Neural cell (in vitro differentiated cells): ENCODE data around the gene FGF9. TPM values are rescaled to one million over a fixed set of nuclear protein-coding genes. Genes with fewer than 3 reads are reported as not detected.

Experiments used
- H2AFZ ChIP-seq: fragments of 200-600, 300-800 bp; sonication (generic), shearing (Covaris generic); 2 replicates; pipeline ENCODE4 v1.6.0; 2014; ENCODE audit warnings: low read depth, mild to moderate bottlenecking, antibody characterized with exemption, low read length, moderate library complexity
- H3F3A ChIP-seq: fragments of 200-600 bp; shearing (Covaris generic); 2 replicates; pipeline ENCODE4 v1.6.1; 2016; ENCODE audit warnings: mild to moderate bottlenecking, moderate library complexity, mixed read lengths, antibody characterized with exemption, low read length; ENCODE audit not compliant: insufficient read depth, poor library complexity, severe bottlenecking
- H3K27ac ChIP-seq: fragments of 200-600, 300-800 bp; sonication (generic), shearing (Covaris generic); 2 replicates; pipeline ENCODE4 v1.5.1; 2014; ENCODE audit warnings: mild to moderate bottlenecking, low read length, moderate library complexity
- H3K27me3 ChIP-seq: fragments of 300-800, 200-600 bp; sonication (generic), shearing (Covaris generic); 2 replicates; pipeline ENCODE4 v1.6.0; 2014; ENCODE audit warnings: mild to moderate bottlenecking, low read depth, low read length, moderate library complexity; ENCODE audit not compliant: insufficient read depth
- H3K36me3 ChIP-seq: fragments of 300-800, 200-600 bp; sonication (generic), shearing (Covaris generic); 2 replicates; pipeline ENCODE4 v1.5.1; 2014; ENCODE audit warnings: mild to moderate bottlenecking, antibody characterized with exemption, low read length, moderate library complexity; ENCODE audit not compliant: insufficient read depth
- H3K4me2 ChIP-seq: fragments of 300-800, 200-600 bp; sonication (generic), shearing (Covaris generic); 2 replicates; pipeline ENCODE4 v1.6.0; 2014; ENCODE audit warnings: mild to moderate bottlenecking, low read length
- H3K4me3 ChIP-seq: fragments of 300-800, 200-600 bp; sonication (generic), shearing (Covaris generic); 2 replicates; pipeline ENCODE4 v1.5.1; 2014; ENCODE audit warnings: mild to moderate bottlenecking, low read length, moderate library complexity
- H3K79me2 ChIP-seq: fragments of 200-600 bp; shearing (Covaris generic); replicated peaks from 2 replicates; pipeline ENCODE4 v1.6.0; 2014; ENCODE audit warnings: mild to moderate bottlenecking, low read length, moderate library complexity; ENCODE audit not compliant: insufficient read depth
- H3K9ac ChIP-seq: fragments of 300-800, 200-600 bp; sonication (generic), shearing (Covaris generic); 2 replicates; pipeline ENCODE4 v1.6.1; 2016; ENCODE audit warnings: mild to moderate bottlenecking, low read length, mixed read lengths
- H3K9me2 ChIP-seq: fragments of 200-600 bp; shearing (Covaris generic); 2 replicates; pipeline ENCODE4 v1.6.1; 2016; ENCODE audit warnings: mild to moderate bottlenecking, low read length, mixed read lengths; ENCODE audit not compliant: insufficient read depth
- H3K9me3 ChIP-seq: fragments of 200-600, 300-800 bp; sonication (generic), shearing (Covaris generic); 2 replicates; pipeline ENCODE4 v1.6.1; 2016; ENCODE audit warnings: mild to moderate bottlenecking, mixed run types, low read length, moderate library complexity, mixed read lengths
- H4K20me1 ChIP-seq: fragments of 200-600 bp; shearing (Covaris generic); 2 replicates; pipeline ENCODE4 v1.6.1; 2016; ENCODE audit warnings: mild to moderate bottlenecking, mixed run types; ENCODE audit not compliant: insufficient read depth
- CTCF ChIP-seq: fragments of 450-650 bp; IDR thresholded peaks from 2 replicates; pipeline ENCODE4 v1.5.1; 2014; ENCODE audit warnings: antibody characterized with exemption, mild to moderate bottlenecking, moderate library complexity; ENCODE audit not compliant: poor library complexity, severe bottlenecking
- EP300 ChIP-seq: fragments of 450-650 bp; conservative IDR thresholded peaks from 2 replicates; pipeline ENCODE4 v1.6.1; 2014; ENCODE audit warnings: antibody characterized with exemption, mild to moderate bottlenecking, moderate library complexity; ENCODE audit not compliant: poor library complexity, severe bottlenecking
- EZH2 ChIP-seq: fragments of 200-600, 300-800 bp; shearing (Covaris generic), sonication (generic); IDR thresholded peaks from 2 replicates; pipeline ENCODE4 v1.6.1; 2014; ENCODE audit warnings: antibody characterized with exemption, low read length, borderline replicate concordance, mild to moderate bottlenecking; ENCODE audit not compliant: insufficient read depth, poor library complexity, severe bottlenecking
- MXI1 ChIP-seq: fragments of 450-650 bp; conservative IDR thresholded peaks from 2 replicates; pipeline ENCODE4 v1.6.1; 2014; ENCODE audit warnings: antibody characterized with exemption, mild to moderate bottlenecking; ENCODE audit not compliant: poor library complexity, severe bottlenecking
- POLR2AphosphoS5 ChIP-seq: IDR thresholded peaks from 2 replicates; pipeline ENCODE4 v1.6.1; 2012
- RAD21 ChIP-seq: fragments of 450-650 bp; conservative IDR thresholded peaks from 2 replicates; pipeline ENCODE4 v1.6.1; 2014; ENCODE audit warnings: antibody characterized with exemption, mild to moderate bottlenecking, moderate library complexity
- REST ChIP-seq: IDR thresholded peaks from 2 replicates; pipeline ENCODE4 v1.6.1; 2012; ENCODE audit warnings: borderline replicate concordance
- SMC3 ChIP-seq: fragments of 450-650 bp; conservative IDR thresholded peaks from 2 replicates; pipeline ENCODE4 v1.6.1; 2014; ENCODE audit warnings: antibody characterized with exemption, mild to moderate bottlenecking, moderate library complexity; ENCODE audit not compliant: poor library complexity
- TAF1 ChIP-seq: IDR thresholded peaks from 2 replicates; pipeline ENCODE4 v1.6.1; 2012; ENCODE audit warnings: low read depth
- polyA plus RNA-seq: library from polyadenylated mRNA; depleted of rRNA; stranded (reverse); fragments of >200 nt; gene quantifications from 2 replicates; pipeline ENCODE4 v1.2.3, GENCODE V29; 2014

Gene FGF9
- polyA plus RNA-seq, 1 donor from 2014 or later, result 29.4 TPM

- Histone ChIP-seq H3K9me3 (no peaks in the 10 kb centered on the region), H3K79me2 (no peaks in the 10 kb centered on the region), H3K9ac (no peak overlapping the region), H3K4me2 (no peak overlapping the region), H3K27ac (no peak overlapping the region), H3K9me2 (no peaks in the 10 kb centered on the region), H3K36me3 (no peaks in the 10 kb centered on the region), H3K27me3 (no peaks in the 10 kb centered on the region), H2AFZ (no peak overlapping the region), H3F3A (no peaks in the 10 kb centered on the region), H4K20me1 (no peaks in the 10 kb centered on the region), H3K4me3 (no peak overlapping the region)
- no peak for TF ChIP-seq REST
- TF ChIP-seq SMC3, result no peak
- TF ChIP-seq POLR2AphosphoS5, result no peak
- no peak for TF ChIP-seq TAF1
- no peak for TF ChIP-seq EZH2
- no peak for TF ChIP-seq MXI1
- no peak for TF ChIP-seq EP300
- TF ChIP-seq RAD21, result no peak
- TF ChIP-seq CTCF, result no peak
Measured at GRCh38 chr13:21736926-21737325, 66.1 kb downstream of the FGF9 start.

GRCh38 chr13:21738630-21739029 is 67.8 kb downstream of the FGF9 start:
- Histone ChIP-seq H3K9ac (no peak overlapping the region), H3K4me2 (no peak overlapping the region), H2AFZ (no peak overlapping the region), H3K9me2 (no peaks in the 10 kb centered on the region), H3K27me3 (no peaks in the 10 kb centered on the region), H3F3A (no peaks in the 10 kb centered on the region), H3K27ac (no peak overlapping the region), H3K36me3 (no peaks in the 10 kb centered on the region), H4K20me1 (no peaks in the 10 kb centered on the region), H3K79me2 (no peaks in the 10 kb centered on the region), H3K4me3 (no peak overlapping the region), H3K9me3 (no peaks in the 10 kb centered on the region)
- no peak for TF ChIP-seq TAF1
- no peak for TF ChIP-seq EP300
- TF ChIP-seq EZH2, result no peak
- TF ChIP-seq POLR2AphosphoS5, result no peak
- no peak for TF ChIP-seq MXI1
- no peak for TF ChIP-seq RAD21
- TF ChIP-seq REST, result no peak
- no peak for TF ChIP-seq SMC3
- no peak for TF ChIP-seq CTCF
